ENCODE measurements around the gene ELAVL2. TPM values are rescaled to one million over a fixed set of nuclear protein-coding genes. Genes with fewer than 3 reads are reported as not detected.

Gene ELAVL2
- total RNA-seq, 4 donors from 2014 or later: under 0.01 to 1.4 (median 0.84) TPM

DNA sequence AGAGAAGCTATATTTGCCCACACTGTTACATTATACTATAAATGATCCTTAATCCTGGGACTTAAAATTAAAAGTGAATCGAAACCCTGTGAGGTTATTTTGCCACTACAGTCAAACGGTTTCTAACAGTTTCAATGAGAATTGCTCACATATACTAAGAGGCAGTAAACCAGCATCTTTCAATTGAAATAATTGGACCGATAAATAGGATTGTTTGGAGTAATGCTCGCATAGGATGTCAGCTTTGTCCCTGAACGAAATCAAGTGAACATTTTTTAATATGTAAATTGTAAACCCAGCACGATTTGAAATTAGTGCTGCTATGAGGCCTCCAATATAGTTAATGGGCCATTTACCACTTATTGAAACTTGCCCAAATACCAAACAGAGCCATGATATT, 60.5 kb downstream of the ELAVL2 start:
- no peaks in the 10 kb centered on the region for H3K36me3 ChIP-seq
- H3K27me3 ChIP-seq: no peaks in the 10 kb centered on the region
- no peak for TF ChIP-seq POLR2AphosphoS5 (IDR thresholded peaks at IDR 0.05)
- TF ChIP-seq EP300 (IDR thresholded peaks at IDR 0.05): no peak
- TF ChIP-seq, protein P1, sequence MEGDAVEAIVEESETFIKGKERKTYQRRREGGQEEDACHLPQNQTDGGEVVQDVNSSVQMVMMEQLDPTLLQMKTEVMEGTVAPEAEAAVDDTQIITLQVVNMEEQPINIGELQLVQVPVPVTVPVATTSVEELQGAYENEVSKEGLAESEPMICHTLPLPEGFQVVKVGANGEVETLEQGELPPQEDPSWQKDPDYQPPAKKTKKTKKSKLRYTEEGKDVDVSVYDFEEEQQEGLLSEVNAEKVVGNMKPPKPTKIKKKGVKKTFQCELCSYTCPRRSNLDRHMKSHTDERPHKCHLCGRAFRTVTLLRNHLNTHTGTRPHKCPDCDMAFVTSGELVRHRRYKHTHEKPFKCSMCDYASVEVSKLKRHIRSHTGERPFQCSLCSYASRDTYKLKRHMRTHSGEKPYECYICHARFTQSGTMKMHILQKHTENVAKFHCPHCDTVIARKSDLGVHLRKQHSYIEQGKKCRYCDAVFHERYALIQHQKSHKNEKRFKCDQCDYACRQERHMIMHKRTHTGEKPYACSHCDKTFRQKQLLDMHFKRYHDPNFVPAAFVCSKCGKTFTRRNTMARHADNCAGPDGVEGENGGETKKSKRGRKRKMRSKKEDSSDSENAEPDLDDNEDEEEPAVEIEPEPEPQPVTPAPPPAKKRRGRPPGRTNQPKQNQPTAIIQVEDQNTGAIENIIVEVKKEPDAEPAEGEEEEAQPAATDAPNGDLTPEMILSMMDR (IDR thresholded peaks at IDR 0.05): no peak
- TF ChIP-seq POLR2A (IDR thresholded peaks at IDR 0.05; ENCODE audit: low read depth): no peak
- H3K4me3 ChIP-seq: no peak overlapping the region
- no peak for DNase-seq (ENCODE audit: extremely low spot score)
- WGBS: 90% methylated on average over 6 of the region's 6 CpGs
- no peak overlapping the region for H3K27ac ChIP-seq (replicated peaks in 1 of 4)
- no peaks in the 10 kb centered on the region for H3K9me3 ChIP-seq
- H3K4me1 ChIP-seq: peaks cover 4 to 11% (median 6%) of the 10 kb centered on the region in 4 donors
- intact Hi-C loops (cut with DNase I): no loop called here

DNA sequence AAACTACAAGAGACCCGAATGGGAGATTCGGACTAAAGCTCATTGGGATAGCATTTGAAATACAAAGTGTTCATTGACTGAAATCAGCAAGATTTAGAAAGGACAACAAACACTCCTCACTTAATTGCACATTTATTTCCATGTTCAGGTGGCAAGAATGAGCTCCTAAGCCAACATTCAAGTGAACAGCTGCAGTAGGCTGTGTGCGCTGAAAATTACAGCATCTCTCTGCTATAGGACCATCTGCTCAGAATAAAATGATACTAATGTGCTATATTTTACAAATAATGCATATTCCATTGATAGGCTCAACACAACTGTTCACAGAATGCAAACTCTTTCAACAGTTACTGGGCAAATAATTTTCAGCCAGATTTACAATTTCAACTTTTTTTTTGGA, 61.8 kb downstream of the ELAVL2 start:
- Histone ChIP-seq H3K27me3 (no peaks in the 10 kb centered on the region), H3K4me1 (peaks cover 4 to 11% (median 6%) of the 10 kb centered on the region in 4 donors), H3K4me3 (no peak overlapping the region), H3K36me3 (no peaks in the 10 kb centered on the region), H3K9me3 (no peaks in the 10 kb centered on the region), H3K27ac (replicated peaks in 1 of 4) (no peak overlapping the region)
- no peak for TF ChIP-seq EP300 (IDR thresholded peaks at IDR 0.05)
- no peak for DNase-seq (ENCODE audit: extremely low spot score)
- WGBS: 85% methylated on average over 3 of the region's 3 CpGs
- intact Hi-C loops (cut with DNase I): no loop called here

DNA sequence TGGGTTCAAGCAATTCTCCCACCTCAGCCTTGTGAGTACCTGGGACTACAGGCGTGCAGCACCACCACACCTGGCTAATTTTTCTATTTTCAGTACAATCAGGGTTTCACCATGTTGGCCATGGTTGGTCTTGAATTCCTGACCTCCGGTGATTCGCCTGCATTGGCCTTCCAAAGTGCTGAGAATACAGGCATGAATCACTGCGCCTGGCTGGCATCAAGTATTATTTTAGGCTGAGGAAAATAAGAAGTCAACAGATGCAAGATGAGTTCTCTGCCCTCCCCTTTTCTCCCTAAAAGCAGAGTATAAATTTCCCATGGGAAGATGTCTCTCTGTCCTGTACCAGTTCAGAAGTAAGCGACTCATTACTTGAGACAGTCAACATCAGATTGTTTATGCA, 71.5 kb downstream of the ELAVL2 start:
- WGBS: 94% methylated on average over 5 of the region's 5 CpGs
- Histone ChIP-seq H3K36me3 (no peaks in the 10 kb centered on the region), H3K27ac (replicated peaks in 1 of 4) (no peak overlapping the region), H3K27me3 (no peaks in the 10 kb centered on the region), H3K4me1 (no peaks in the 10 kb centered on the region), H3K4me3 (no peak overlapping the region), H3K9me3 (no peaks in the 10 kb centered on the region)
- TF ChIP-seq EP300 (IDR thresholded peaks at IDR 0.05) (no peak), POLR2AphosphoS5 (IDR thresholded peaks at IDR 0.05) (no peak), POLR2A (IDR thresholded peaks at IDR 0.05; ENCODE audit: low read depth) (no peak)
- TF ChIP-seq, protein P1 (IDR thresholded peaks at IDR 0.05): no peak
- intact Hi-C loops (cut with DNase I): no loop called here
- no peak for DNase-seq (ENCODE audit: extremely low spot score)

DNA sequence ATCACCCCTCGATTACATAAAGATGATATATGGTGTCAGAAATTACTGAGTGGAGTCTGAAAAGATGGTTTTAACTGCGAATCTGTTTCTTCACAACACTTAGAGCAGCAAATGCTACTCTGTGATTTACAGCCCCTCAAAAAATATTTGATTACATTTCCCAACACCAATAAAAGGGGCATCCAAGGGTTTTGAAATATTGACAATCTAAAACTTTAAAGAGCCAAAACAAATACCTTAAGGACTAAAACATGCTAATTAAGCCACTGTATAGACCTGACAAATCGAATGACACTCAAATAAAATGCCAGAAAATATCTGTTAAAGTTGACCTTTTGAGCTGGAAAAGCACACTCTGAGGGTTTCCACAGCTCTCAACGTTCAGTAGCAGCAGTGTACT, 73.2 kb downstream of the ELAVL2 start:
- intact Hi-C loops (cut with DNase I): no loop called here
- TF ChIP-seq EP300 (IDR thresholded peaks at IDR 0.05) (no peak), POLR2A (IDR thresholded peaks at IDR 0.05; ENCODE audit: low read depth) (no peak), POLR2AphosphoS5 (IDR thresholded peaks at IDR 0.05) (no peak)
- TF ChIP-seq, protein P1 (IDR thresholded peaks at IDR 0.05): no peak
- H3K36me3 ChIP-seq: no peaks in the 10 kb centered on the region
- no peak for DNase-seq (ENCODE audit: extremely low spot score)
- H3K27me3 ChIP-seq: no peaks in the 10 kb centered on the region
- H3K4me1 ChIP-seq: no peaks in the 10 kb centered on the region
- H3K4me3 ChIP-seq: no peak overlapping the region
- H3K27ac ChIP-seq (replicated peaks in 1 of 4): no peak overlapping the region
- 77% methylated on average over 4 of the region's 4 CpGs for WGBS
- no peaks in the 10 kb centered on the region for H3K9me3 ChIP-seq

DNA sequence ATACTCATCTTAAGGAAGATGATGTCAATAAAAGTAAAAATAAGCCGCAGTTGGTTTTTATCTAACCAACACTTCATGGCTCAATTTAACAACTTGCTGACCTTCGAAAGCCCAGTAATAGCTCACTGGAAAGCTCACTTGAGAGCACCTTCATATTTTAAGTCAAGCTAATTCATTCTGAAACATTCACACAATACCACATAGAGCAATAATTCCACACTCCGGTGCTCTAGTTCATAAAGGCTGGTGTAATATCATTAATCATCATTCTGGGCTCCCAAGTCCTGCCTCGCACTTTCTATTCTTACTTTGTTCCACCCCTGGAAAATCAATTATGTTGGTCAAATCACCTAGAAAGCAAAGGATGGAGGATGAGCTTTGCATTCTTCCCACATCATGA, 74.4 kb downstream of the ELAVL2 start:
- Histone ChIP-seq H3K4me1 (no peaks in the 10 kb centered on the region), H3K27me3 (no peaks in the 10 kb centered on the region), H3K36me3 (no peaks in the 10 kb centered on the region), H3K9me3 (no peaks in the 10 kb centered on the region), H3K4me3 (no peak overlapping the region), H3K27ac (replicated peaks in 1 of 4) (no peak overlapping the region)
- no peak for DNase-seq (ENCODE audit: extremely low spot score)
- TF ChIP-seq POLR2A (IDR thresholded peaks at IDR 0.05; ENCODE audit: low read depth): no peak
- TF ChIP-seq POLR2AphosphoS5 (IDR thresholded peaks at IDR 0.05): no peak
- TF ChIP-seq, protein P1 (IDR thresholded peaks at IDR 0.05): no peak
- TF ChIP-seq EP300 (IDR thresholded peaks at IDR 0.05): no peak
- WGBS: 86% methylated on average over 4 of the region's 4 CpGs
- intact Hi-C loops (cut with DNase I): no loop called here
